HPDE6-E6E7 (cell line): ENCODE measurements around the gene RMND5A.
A peak's percentile ranks its signal among the peaks of the same experiment; 100 is the strongest.
"Not testable (repeated sequence)": the region's sequence is repeated elsewhere in the genome, so short reads cannot be mapped to it uniquely, and the experiment has no call there.

Experiments used
- DNase-seq: peaks from one replicate; pipeline ENCODE4 v3.0.0; 2011; ENCODE audit warnings: missing footprints; ENCODE audit errors: extremely low spot score

RMND5A gene

GRCh38 chr2:86714579-86715173, 5.4 kb upstream of the RMND5A start:
- DNase-seq = not testable (repeated sequence)

GRCh38 chr2:86719263-86719636, 841 bp upstream of the RMND5A start:
- DNase-seq = not testable (repeated sequence)

- not testable (repeated sequence) for DNase-seq
Observed at GRCh38 chr2:86720540-86721320, 639 bp downstream of the RMND5A start.

GRCh38 chr2:86725706-86726105, 5.6 kb downstream of the RMND5A start:
- not testable (repeated sequence) for DNase-seq

GRCh38 chr2:86732040-86732525, 12.0 kb downstream of the RMND5A start:
- not testable (repeated sequence) for DNase-seq

GRCh38 chr2:86732837-86733236, 12.7 kb downstream of the RMND5A start:
- DNase-seq = not testable (repeated sequence)

- not testable (repeated sequence) for DNase-seq
Observed at GRCh38 chr2:86733528-86733927, 13.4 kb downstream of the RMND5A start.

- DNase-seq = not testable (repeated sequence)
Observed at GRCh38 chr2:86734896-86735295, 14.8 kb downstream of the RMND5A start.

- not testable (repeated sequence) for DNase-seq
Observed at GRCh38 chr2:86739485-86739884, 19.4 kb downstream of the RMND5A start.

GRCh38 chr2:86739889-86740288, 19.8 kb downstream of the RMND5A start:
- DNase-seq = not testable (repeated sequence)

GRCh38 chr2:86741889-86742498, 21.9 kb downstream of the RMND5A start:
- DNase-seq = not testable (repeated sequence)

GRCh38 chr2:86744152-86744551, 24.1 kb downstream of the RMND5A start:
- no peak for DNase-seq

- DNase-seq = no peak
Observed at GRCh38 chr2:86746939-86747338, 26.8 kb downstream of the RMND5A start.

GRCh38 chr2:86747711-86748639, 27.9 kb downstream of the RMND5A start:
- no peak for DNase-seq

GRCh38 chr2:86750240-86750839, 30.2 kb downstream of the RMND5A start:
- no peak for DNase-seq

- no peak for DNase-seq
Observed at GRCh38 chr2:86751778-86752177, 31.7 kb downstream of the RMND5A start.

GRCh38 chr2:86752934-86753333, 32.8 kb downstream of the RMND5A start:
- no peak for DNase-seq

GRCh38 chr2:86753606-86754005, 33.5 kb downstream of the RMND5A start:
- no peak for DNase-seq

- no peak for DNase-seq
Observed at GRCh38 chr2:86758405-86758804, 38.3 kb downstream of the RMND5A start.

GRCh38 chr2:86760371-86760770, 40.3 kb downstream of the RMND5A start:
- no peak for DNase-seq

GRCh38 chr2:86764661-86765309, 44.7 kb downstream of the RMND5A start:
- DNase-seq = peak; percentile 47
